Bone marrow (tissue), 2 donors: Measurements from ENCODE around the gene LAMB4.

Experiments
- DNase-seq, 2 donors: peaks; one replicate each; lab custom pipeline; 2025; lab: John Stamatoyannopoulos, UW

The LAMB4 gene

GRCh38 chr7:107995184-107996071 lies 134.7 kb downstream of the LAMB4 start:
- DNase-seq = no peak

- no peak for DNase-seq
Observed at GRCh38 chr7:107994421-107995030, 135.6 kb downstream of the LAMB4 start.

- DNase-seq = no peak
Observed at GRCh38 chr7:107993891-107994291, 136.3 kb downstream of the LAMB4 start.

- DNase-seq = no peak
Observed at GRCh38 chr7:107989618-107990373, 140.4 kb downstream of the LAMB4 start.

GRCh38 chr7:107982918-107983389 lies 147.2 kb downstream of the LAMB4 start:
- no peak for DNase-seq

GRCh38 chr7:107982042-107982840 lies 147.9 kb downstream of the LAMB4 start:
- DNase-seq = no peak

GRCh38 chr7:107981466-107981865 lies 148.7 kb downstream of the LAMB4 start:
- DNase-seq = no peak

GRCh38 chr7:107980671-107981190 lies 149.4 kb downstream of the LAMB4 start:
- no peak for DNase-seq

- DNase-seq = no peak
Observed at GRCh38 chr7:107980171-107980570, 150.0 kb downstream of the LAMB4 start.

GRCh38 chr7:107978815-107979408 lies 151.2 kb downstream of the LAMB4 start:
- DNase-seq = no peak

GRCh38 chr7:107977048-107977447 lies 153.1 kb downstream of the LAMB4 start:
- DNase-seq = no peak

GRCh38 chr7:107976620-107977019 lies 153.5 kb downstream of the LAMB4 start:
- no peak for DNase-seq

- DNase-seq = no peak
Observed at GRCh38 chr7:107975394-107976013, 154.7 kb downstream of the LAMB4 start.

GRCh38 chr7:107973861-107974260 lies 156.3 kb downstream of the LAMB4 start:
- no peak for DNase-seq
